Endothelial cell of umbilical vein (primary cell): Measurements from ENCODE around the gene DCAF5. TPM values are rescaled to one million over a fixed set of nuclear protein-coding genes. Genes with fewer than 3 reads are reported as not detected.

Experiments
- BruUV-seq: library from RNA; stranded (reverse); fragments of 400-500 nt; replicated peaks from 2 replicates; lab custom pipeline; 2021; lab: Mats Ljungman, UMichigan
- CTCF ChIA-PET: fragments of 300-600, 350-600 bp; sonication (Branson Sonifier 250); formaldehyde crosslinking; loops from one replicate; lab custom pipeline; 2021; ENCODE audit warnings: antibody characterized with exemption, inconsistent platforms; lab: Charles Lee
- POLR2A ChIA-PET: fragments of 300-600, 350-600 bp; sonication (Branson Sonifier 250); formaldehyde crosslinking; loops from one replicate; lab custom pipeline; 2021; ENCODE audit warnings: antibody characterized with exemption, inconsistent platforms; lab: Charles Lee
- DNase-seq: peaks from one replicate; pipeline ENCODE4 v3.0.0-alpha.2; 2011; ENCODE audit warnings: low read depth, low spot score
- FAIRE-seq: peaks from 2 replicates; lab custom pipeline; 2011; peaks lifted over from hg19 to GRCh38; lab: Jason Lieb, UNC
- H2AFZ ChIP-seq: 2 replicates; pipeline ENCODE4 v1.6.0; 2012; ENCODE audit warnings: low read depth, low read length, control low read depth, inconsistent platforms
- H3K27ac ChIP-seq: 2 replicates; pipeline ENCODE4 v1.5.1; 2011; ENCODE audit warnings: low read depth, mild to moderate bottlenecking, control low read depth, low read length, moderate library complexity; ENCODE audit not compliant: insufficient read depth
- H3K27me3 ChIP-seq, 2 experiments: 2 replicates each; pipeline versions ENCODE4 v1.6.0 to v1.6.1; 2011; ENCODE audit warnings: low read length in 2 of 2, mixed read lengths in 1 of 2; ENCODE audit not compliant: control insufficient read depth in 2 of 2, insufficient read depth in 2 of 2
- H3K36me3 ChIP-seq, 2 experiments: 2 replicates in 1 of 2; 3 replicates in 1 of 2; pipeline ENCODE4 v1.5.1; 2011; ENCODE audit warnings: low read length in 2 of 2, mild to moderate bottlenecking in 1 of 2, moderate library complexity in 1 of 2; ENCODE audit not compliant: control insufficient read depth in 2 of 2, insufficient read depth in 2 of 2; ENCODE audit errors: extremely low read depth in 1 of 2
- H3K4me1 ChIP-seq: 3 replicates; pipeline ENCODE4 v1.5.1; 2011; ENCODE audit warnings: mild to moderate bottlenecking, low read length; ENCODE audit not compliant: control insufficient read depth, insufficient read depth; ENCODE audit errors: extremely low read depth
- H3K4me2 ChIP-seq: 2 replicates; pipeline ENCODE4 v1.6.1; 2011; ENCODE audit warnings: low read length, control low read depth, mixed read lengths; ENCODE audit not compliant: insufficient read depth
- H3K4me3 ChIP-seq, 3 experiments: fragments of 200-600 bp in 1 of 3; sonication (generic), shearing (Covaris generic) in 1 of 3; replicated peaks in 1 of 3; 2 replicates each; pipeline ENCODE4 v1.5.1; 2011 to 2016; ENCODE audit warnings: control low read depth in 3 of 3, low read length in 3 of 3, mild to moderate bottlenecking in 2 of 3, inconsistent platforms in 1 of 3, low read depth in 1 of 3, moderate library complexity in 1 of 3; ENCODE audit not compliant: insufficient read depth in 1 of 3
- H3K79me2 ChIP-seq: 2 replicates; pipeline ENCODE4 v1.6.0; 2012; ENCODE audit warnings: low read length, inconsistent platforms; ENCODE audit not compliant: control insufficient read depth, insufficient read depth
- H3K9ac ChIP-seq: replicated peaks from 2 replicates; pipeline ENCODE3; 2011; ENCODE audit warnings: low read length, control low read depth; ENCODE audit not compliant: insufficient read depth; ENCODE audit errors: extremely low read depth
- H3K9me1 ChIP-seq: replicated peaks from 3 replicates; pipeline ENCODE4 v1.6.0; 2011; ENCODE audit warnings: mild to moderate bottlenecking, low read length; ENCODE audit not compliant: control insufficient read depth, insufficient read depth; ENCODE audit errors: extremely low read depth
- H3K9me3 ChIP-seq: replicated peaks from 2 replicates; pipeline ENCODE4 v1.5.1; 2012; ENCODE audit warnings: low read length, inconsistent platforms; ENCODE audit not compliant: control insufficient read depth, insufficient read depth
- H4K20me1 ChIP-seq: replicated peaks from 2 replicates; pipeline ENCODE3; 2011; ENCODE audit warnings: mild to moderate bottlenecking, low read length; ENCODE audit not compliant: control insufficient read depth, insufficient read depth; ENCODE audit errors: extremely low read depth
- EZH2 ChIP-seq: IDR thresholded peaks from 2 replicates; pipeline ENCODE4 v1.6.1; 2012; ENCODE audit warnings: borderline replicate concordance, low read depth, mild to moderate bottlenecking, moderate library complexity, low read length, inconsistent platforms; ENCODE audit not compliant: severe bottlenecking
- FOS ChIP-seq: IDR thresholded peaks from 2 replicates; pipeline ENCODE4 v1.6.1; 2011; ENCODE audit warnings: mild to moderate bottlenecking, low read length, moderate library complexity, borderline replicate concordance; ENCODE audit not compliant: insufficient read depth
- MYC ChIP-seq: IDR thresholded peaks from one replicate; pipeline ENCODE4 v1.6.1; 2011; ENCODE audit warnings: mild to moderate bottlenecking, low read depth, low read length
- dilution Hi-C: fragments of 300-500 bp; cut with MboI; formaldehyde crosslinking; loops from one replicate; pipeline ENCODE4 v1.15.0; 2019; ENCODE audit warnings: low sequenced_read_pairs; ENCODE audit not compliant: extremely low pct_ligation_motif_present
- intact Hi-C: fragments of 100-400 bp; cut with micrococcal nuclease; formaldehyde crosslinking; loops from one replicate; pipeline ENCODE4 v1.10.0; 2022
- polyA plus RNA-seq, 4 experiments: library from polyadenylated mRNA; depleted of rRNA in 3 of 4; stranded (reverse) in 3 of 4; unstranded in 1 of 4; fragments of >200 nt; gene quantifications; 2 replicates each; pipeline versions ENCODE4 v1.2.1 to v1.2.3, GENCODE V29; 2011 to 2012; ENCODE audit warnings: missing spikeins in 1 of 4
- total RNA-seq: library from RNA; stranded (reverse); gene quantifications from 2 replicates; pipeline ENCODE4 v1.2.3, GENCODE V29; 2021
- TF ChIP-seq, protein P1 (sequence below), 2 donors: IDR thresholded peaks; 1 replicate in 1 of 2; 2 replicates in 1 of 2; pipeline ENCODE4 v1.5.1; 2011; ENCODE audit warnings: low read length in 2 of 2, mild to moderate bottlenecking in 2 of 2, moderate library complexity in 2 of 2, control low read depth in 1 of 2, inconsistent platforms in 1 of 2, low read depth in 1 of 2; ENCODE audit not compliant: insufficient read depth in 1 of 2; ENCODE audit errors: extremely low read depth in 1 of 2

DCAF5 gene
- total and polyA plus RNA-seq, 2 donors (not counting 3 experiments of a cell fraction or from before 2014, with no cell fraction given): 37.9 to 52.5 TPM

DNA sequence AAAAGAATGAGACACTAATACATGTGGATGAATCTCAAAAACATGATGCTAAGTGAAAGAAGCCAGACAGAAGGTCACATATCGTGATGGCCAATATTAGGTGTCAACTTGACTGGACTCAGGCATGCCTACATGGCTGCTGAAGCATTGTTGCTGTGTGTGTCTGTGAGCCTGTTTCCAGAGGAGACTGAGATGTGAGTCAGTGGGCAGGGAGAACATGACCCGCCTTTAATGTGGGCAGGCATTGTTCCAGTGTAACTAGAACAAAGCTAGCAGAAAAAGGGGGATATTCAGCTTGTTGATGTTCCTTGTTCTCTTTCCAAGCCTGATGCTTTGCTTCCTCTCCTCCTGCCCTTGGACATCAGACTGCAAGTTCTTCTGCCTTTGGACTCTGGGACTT is 47.6 kb downstream of the DCAF5 start:
- H3K9ac ChIP-seq: no peak overlapping the region
- H3K4me1 ChIP-seq: peaks cover 11% of the 10 kb centered on the region
- POLR2A ChIA-PET: interaction anchor here (0.8 kb wide), 1 partner anchor 45 kb away, joined by 3 read pairs; no protein-coding TSS in a partner anchor
- no peaks in the 10 kb centered on the region for H3K9me3 ChIP-seq
- no peaks in the 10 kb centered on the region for H3K79me2 ChIP-seq
- no peaks in the 10 kb centered on the region for H3K27me3 ChIP-seq
- no peak overlapping the region for H3K4me2 ChIP-seq
- H4K20me1 ChIP-seq: no peaks in the 10 kb centered on the region
- no peak overlapping the region for H3K4me3 ChIP-seq
- FAIRE-seq (peak; percentile 80), DNase-seq (peak; percentile 73)
- CTCF ChIA-PET: interaction anchor here (0.6 to 1.2 kb wide), 10 partner anchors 12 to 280 kb away, joined by 3 to 12 read pairs (median 3); no protein-coding TSS in a partner anchor
- no TSS peak for BruUV-seq
- TF ChIP-seq FOS (peak; percentile 34), EZH2 (no peak), MYC (no peak)
- TF ChIP-seq, protein P1, sequence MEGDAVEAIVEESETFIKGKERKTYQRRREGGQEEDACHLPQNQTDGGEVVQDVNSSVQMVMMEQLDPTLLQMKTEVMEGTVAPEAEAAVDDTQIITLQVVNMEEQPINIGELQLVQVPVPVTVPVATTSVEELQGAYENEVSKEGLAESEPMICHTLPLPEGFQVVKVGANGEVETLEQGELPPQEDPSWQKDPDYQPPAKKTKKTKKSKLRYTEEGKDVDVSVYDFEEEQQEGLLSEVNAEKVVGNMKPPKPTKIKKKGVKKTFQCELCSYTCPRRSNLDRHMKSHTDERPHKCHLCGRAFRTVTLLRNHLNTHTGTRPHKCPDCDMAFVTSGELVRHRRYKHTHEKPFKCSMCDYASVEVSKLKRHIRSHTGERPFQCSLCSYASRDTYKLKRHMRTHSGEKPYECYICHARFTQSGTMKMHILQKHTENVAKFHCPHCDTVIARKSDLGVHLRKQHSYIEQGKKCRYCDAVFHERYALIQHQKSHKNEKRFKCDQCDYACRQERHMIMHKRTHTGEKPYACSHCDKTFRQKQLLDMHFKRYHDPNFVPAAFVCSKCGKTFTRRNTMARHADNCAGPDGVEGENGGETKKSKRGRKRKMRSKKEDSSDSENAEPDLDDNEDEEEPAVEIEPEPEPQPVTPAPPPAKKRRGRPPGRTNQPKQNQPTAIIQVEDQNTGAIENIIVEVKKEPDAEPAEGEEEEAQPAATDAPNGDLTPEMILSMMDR (IDR thresholded peaks at IDR 0.05; ENCODE audit: extremely low read depth in 1 of 2, insufficient read depth in 1 of 2, low read depth in 1 of 2, low read length in 2 of 2): no peak
- peaks cover 2 to 3% of the 10 kb centered on the region in 2 experiments for H3K36me3 ChIP-seq
- no peaks in the 10 kb centered on the region for H3K9me1 ChIP-seq
- H3K27ac ChIP-seq: no peak overlapping the region
- intact Hi-C loops: no loop called here
- dilution Hi-C loops: no loop called here
- H2AFZ ChIP-seq: no peak overlapping the region
